Stimulated activated CD4-positive, alpha-beta T cell treated with anti-CD3 and anti-CD28 coated beads, Interleukin-1b, Interleukin-23, amount 100 ng/mL, for 48 hours (primary cell): ENCODE measurements around the gene ADAM22.
A peak's percentile ranks its signal among the peaks of the same experiment; 100 is the strongest.
"Not testable (repeated sequence)": the region's sequence is repeated elsewhere in the genome, so short reads cannot be mapped to it uniquely, and the experiment has no call there.

Experiments
- DNase-seq: peaks from one replicate; pipeline ENCODE4 v3.0.0-alpha.2; 2020

The ADAM22 gene, protein sequence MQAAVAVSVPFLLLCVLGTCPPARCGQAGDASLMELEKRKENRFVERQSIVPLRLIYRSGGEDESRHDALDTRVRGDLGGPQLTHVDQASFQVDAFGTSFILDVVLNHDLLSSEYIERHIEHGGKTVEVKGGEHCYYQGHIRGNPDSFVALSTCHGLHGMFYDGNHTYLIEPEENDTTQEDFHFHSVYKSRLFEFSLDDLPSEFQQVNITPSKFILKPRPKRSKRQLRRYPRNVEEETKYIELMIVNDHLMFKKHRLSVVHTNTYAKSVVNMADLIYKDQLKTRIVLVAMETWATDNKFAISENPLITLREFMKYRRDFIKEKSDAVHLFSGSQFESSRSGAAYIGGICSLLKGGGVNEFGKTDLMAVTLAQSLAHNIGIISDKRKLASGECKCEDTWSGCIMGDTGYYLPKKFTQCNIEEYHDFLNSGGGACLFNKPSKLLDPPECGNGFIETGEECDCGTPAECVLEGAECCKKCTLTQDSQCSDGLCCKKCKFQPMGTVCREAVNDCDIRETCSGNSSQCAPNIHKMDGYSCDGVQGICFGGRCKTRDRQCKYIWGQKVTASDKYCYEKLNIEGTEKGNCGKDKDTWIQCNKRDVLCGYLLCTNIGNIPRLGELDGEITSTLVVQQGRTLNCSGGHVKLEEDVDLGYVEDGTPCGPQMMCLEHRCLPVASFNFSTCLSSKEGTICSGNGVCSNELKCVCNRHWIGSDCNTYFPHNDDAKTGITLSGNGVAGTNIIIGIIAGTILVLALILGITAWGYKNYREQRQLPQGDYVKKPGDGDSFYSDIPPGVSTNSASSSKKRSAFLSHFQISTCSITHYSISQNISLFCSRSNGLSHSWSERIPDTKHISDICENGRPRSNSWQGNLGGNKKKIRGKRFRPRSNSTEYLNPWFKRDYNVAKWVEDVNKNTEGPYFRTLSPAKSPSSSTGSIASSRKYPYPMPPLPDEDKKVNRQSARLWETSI

DNA sequence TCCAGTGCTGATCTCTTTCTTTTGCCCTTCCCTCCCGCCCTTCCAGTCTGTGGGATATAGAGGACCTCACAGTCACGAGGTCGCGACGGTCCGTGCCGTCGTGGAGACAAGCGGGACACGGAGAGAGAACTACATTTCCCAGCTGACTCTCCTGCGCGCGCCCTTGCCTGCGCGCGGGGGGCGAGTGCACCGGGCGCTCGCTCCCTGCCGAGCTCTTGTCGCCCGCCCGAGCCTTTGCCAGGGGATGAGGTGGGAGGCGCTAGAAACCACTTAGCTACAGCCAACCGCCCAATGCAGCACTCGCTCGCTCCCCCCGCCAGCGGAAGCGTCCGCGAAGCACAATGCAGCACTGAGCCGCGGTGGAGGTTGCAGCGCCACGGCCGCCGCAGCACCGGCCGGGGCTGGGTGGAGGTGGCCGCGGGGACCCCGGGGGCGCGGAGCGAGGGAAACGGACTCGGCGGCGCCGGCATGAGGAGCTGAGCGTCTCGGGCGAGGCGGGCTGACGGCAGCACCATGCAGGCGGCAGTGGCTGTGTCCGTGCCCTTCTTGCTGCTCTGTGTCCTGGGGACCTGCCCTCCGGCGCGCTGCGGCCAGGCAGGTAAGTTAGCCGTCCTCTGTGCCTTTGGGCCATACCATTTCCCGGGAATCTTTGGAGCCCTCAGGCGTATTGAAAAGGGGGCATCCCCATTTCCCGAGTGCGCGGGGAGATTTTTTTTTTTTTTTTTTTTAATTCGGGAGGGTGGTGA lies at the start of gene ADAM22:
ADAM22 (plus strand) TSS at position 299 of the 746 bp plus-strand sequence; CDS start at position 514, 215 bp downstream.
- peak; percentile 83 for DNase-seq

DNA sequence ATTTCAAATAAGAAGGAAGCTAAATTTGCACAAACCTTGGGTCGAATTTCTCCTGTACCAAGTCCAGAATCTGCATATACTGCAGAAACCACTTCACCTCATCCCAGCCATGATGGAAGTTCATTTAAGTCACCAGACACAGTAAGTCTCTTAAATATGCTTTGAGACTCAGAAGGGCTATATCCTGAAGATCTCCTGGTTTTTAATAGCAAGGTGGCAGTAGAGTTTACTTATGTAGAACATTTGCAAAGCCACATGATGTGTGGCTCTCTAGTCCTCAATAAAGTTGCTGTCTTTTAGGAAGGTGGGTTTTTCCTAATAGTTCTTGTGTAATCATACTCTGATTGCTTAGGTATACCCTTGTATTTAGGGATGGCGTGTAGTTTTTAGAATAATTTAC lies 49.0 kb upstream of the ADAM22 start:
- DNase-seq = no peak

DNA sequence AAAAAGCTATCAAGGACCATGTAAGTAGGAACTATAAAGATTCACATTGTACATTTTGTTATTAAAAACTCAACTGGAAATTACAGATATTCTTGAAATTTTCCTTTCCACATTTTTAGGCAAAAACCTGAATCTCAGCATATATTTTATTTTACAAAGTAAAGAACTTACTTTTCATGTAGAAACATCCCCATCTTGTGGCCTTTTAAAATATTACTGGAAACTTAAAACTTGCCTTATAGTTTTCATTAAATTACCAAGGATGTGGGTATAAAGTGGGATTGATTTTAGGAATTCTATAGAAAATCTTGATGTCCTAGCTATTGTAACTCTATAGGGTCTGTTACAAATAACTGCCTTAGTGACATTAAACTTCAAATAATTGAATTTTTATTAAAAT lies 47.2 kb upstream of the ADAM22 start:
- DNase-seq = no peak

GRCh38 chr7:87895363-87895762 lies 38.7 kb upstream of the ADAM22 start:
- DNase-seq = no peak

DNA sequence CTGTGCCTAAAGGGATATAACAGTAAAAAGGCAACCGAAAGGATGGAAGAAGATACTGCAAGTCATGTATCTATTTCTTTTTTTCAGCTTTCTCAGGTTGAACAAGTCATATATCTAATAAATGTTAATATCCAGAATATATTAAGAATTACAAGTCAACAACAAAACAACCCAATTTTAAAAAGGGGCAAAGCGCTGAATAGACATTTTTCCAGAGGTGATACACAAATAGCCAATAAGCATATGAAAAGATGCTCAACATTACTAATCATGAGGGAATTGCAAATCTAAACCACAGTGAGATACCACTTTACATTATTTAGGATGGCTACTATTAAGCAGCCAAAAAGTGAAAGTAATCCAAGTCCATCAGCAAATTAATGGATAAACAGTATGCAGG lies 34.8 kb upstream of the ADAM22 start:
- no peak for DNase-seq

- not testable (repeated sequence) for DNase-seq
These were observed 26.7 kb upstream of the ADAM22 start for GRCh38 chr7:87907136-87907906.

- DNase-seq = not testable (repeated sequence)
These were observed 25.2 kb upstream of the ADAM22 start for GRCh38 chr7:87908814-87909213.

- DNase-seq = no peak
These were observed 21.9 kb upstream of the ADAM22 start for GRCh38 chr7:87912121-87912520.

GRCh38 chr7:87918740-87919139 lies 15.3 kb upstream of the ADAM22 start:
- DNase-seq = no peak

DNA sequence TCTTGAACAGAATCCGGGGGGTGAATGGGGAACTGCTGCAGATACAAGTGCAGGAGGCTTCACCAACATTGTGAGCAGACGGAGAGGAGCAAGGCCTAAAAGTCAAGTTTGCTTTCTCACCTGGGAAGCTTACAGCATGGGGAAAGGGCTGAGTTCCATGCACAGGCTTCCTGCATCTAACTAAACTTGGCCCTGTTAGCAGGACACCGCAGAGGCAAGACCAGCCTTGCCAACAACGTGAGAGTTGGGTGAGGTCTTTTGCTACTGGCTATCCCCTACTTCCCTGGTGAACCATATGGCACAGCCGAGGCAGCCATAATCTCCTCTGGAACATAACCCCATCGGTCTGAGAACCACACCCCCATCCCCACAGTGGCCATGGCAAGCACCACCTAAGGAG lies 14.2 kb upstream of the ADAM22 start:
- no peak for DNase-seq

DNA sequence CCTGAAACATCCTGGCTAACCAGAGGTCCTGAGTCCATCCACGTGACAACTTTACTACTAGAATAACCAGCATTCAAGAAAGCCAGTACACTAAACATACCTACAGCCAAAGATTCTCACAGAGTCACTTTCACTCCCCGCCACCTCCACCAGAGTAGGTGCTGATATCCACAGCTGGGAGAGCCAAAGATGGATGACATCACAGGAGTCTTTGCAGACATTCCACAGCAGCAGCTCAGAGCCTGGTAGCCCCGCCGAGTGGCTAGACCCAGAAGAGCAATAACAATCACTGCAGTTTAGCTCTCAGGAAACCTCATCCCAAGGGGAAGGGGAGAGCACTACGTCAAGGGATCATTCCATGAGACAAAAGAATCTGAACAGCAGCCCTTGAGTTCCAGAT lies 13.5 kb upstream of the ADAM22 start:
- DNase-seq = no peak

GRCh38 chr7:87922759-87923395 lies 11.2 kb upstream of the ADAM22 start:
- not testable (repeated sequence) for DNase-seq

GRCh38 chr7:87926581-87927461 lies 7.2 kb upstream of the ADAM22 start:
- no peak for DNase-seq

GRCh38 chr7:87933605-87933952 lies 472 bp upstream of the ADAM22 start:
- DNase-seq = no peak

- DNase-seq = no peak
These were observed 790 bp downstream of the ADAM22 start for GRCh38 chr7:87934699-87935383.

DNA sequence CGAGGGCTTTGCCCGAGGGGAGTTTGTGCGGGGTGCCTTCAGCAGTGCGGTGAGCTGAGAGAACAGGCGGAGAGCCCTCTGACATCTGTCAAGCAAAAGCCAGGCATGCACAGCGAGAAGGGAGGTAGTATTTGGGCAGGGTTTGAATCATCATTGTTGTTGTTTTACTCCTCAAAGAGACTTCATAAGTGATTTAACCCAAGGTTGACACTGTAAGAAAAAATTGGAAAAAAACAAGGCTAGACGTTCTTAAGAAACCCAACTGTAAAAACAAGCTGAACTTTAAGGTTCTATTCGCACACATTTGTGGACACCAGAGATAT lies 1.3 kb downstream of the ADAM22 start:
- no peak for DNase-seq

- DNase-seq = no peak
These were observed 7.1 kb downstream of the ADAM22 start for GRCh38 chr7:87941138-87941537.

DNA sequence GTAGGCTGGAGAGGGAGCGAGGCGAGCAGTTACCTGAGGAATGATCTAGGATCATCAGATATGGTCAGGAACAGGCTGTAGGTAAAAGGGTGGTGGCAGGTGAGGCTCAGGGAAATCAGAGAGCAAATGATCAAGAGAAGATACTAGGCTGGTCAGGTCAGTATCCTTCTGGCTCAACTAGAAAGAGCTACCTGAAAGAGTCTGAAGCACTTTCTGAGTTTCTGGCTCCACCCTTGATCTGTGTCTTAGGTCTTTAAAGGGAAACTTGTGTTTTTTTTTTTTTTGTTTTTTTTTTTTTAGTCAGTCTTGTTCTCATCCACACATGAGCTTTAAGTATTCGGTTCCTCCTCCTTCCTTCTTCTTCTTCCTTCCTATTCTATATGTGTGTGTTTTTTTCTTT lies 10.5 kb downstream of the ADAM22 start:
- DNase-seq = no peak

- DNase-seq = not testable (repeated sequence)
These were observed 11.9 kb downstream of the ADAM22 start for GRCh38 chr7:87945926-87946325.

GRCh38 chr7:87948371-87948770 lies 14.3 kb downstream of the ADAM22 start:
- no peak for DNase-seq
